Activated CD4-positive, CD25-positive, alpha-beta regulatory T cell (primary cell): ENCODE measurements around the gene COMTD1.
A peak's percentile ranks its signal among the peaks of the same experiment; 100 is the strongest.

Source experiments
- DNase-seq, 4 experiments: peaks; one replicate each; lab custom pipeline; 2025; lab: John Stamatoyannopoulos, UW

Gene COMTD1

DNA sequence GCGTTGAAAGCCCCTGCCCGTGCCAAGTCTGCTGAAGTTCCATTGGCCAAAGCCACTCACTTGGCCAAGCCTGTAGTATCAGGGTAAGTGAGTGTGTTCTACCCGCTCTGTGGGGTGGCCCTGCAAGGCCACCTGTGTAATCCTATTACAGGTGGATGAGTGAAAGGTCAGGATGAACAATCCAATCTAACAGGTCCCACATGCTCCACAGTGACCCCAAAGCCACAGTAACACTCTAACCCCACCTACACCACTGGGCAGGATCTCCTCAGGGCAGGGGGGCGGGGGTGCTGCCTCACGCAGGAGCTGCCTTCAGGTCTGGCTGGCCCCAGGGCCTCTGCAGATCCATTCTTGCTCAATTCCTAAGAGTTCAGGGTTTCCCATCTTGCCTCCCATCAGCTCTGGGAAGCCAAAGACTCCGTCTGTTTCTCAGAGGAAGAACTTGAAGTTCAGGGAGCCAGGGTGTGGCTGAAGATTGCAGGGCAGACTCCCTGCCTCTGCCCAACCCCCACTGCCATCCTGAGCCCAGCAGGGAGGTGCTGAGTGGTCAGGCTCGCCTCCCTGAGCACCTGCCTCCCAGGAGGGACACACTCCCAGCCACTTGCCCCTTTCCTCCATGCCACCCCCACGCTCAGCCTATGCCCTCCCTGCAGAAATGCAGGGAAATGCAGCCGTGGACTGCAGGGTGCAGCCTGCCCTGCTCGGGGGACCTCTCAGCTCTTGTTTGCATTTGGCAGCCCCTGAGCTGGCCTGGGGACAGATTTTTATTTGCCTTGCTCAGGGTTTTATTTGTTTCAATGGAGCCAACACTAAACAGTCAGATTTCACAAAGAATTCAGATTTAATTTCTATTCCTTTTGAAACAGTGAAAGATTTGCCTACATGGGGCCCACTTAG is 9.8 kb upstream of the COMTD1 start:
- DNase-seq: no peak

DNA sequence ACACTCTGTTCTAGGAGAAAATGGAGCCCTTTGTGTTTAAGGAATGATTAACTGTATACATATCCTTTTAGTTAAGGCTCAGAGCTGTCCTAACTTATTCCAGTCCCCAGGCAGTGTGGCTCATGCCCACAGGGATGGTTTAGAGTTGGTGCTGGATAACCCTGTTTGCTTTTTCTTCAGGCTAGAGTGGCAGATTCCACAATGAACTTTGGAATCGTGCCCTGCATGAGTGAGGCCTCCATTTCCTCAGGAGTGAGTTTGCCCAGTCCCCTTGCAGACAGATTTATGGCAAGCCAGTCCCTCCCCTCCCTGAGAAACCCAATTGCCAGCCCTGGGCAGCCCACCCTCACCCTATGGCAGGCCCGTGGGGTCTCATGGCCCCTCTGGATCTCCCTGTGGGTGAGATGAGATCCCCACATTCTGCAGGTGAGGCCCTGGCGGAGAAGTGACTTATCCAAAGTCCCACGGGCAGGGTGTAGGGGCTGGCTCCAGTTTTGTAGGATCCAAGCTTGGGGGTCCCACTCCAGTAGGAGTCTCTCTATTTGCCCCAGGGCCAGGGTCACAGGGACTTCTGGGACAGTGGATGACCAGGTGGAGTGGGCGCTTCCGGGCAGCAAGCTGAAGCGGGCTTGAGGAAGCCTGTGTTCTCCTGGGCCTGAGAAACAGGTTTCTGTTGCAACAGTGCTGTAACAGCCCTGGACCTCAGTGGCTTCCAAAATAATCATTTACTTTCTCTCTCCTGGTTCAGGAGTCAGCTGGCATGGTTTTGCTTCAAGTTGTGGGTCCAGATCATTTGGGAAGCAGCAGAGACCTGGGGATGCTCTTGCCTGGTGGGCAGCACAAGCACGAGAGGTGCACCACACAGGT is 9.0 kb upstream of the COMTD1 start:
- no peak for DNase-seq

DNA sequence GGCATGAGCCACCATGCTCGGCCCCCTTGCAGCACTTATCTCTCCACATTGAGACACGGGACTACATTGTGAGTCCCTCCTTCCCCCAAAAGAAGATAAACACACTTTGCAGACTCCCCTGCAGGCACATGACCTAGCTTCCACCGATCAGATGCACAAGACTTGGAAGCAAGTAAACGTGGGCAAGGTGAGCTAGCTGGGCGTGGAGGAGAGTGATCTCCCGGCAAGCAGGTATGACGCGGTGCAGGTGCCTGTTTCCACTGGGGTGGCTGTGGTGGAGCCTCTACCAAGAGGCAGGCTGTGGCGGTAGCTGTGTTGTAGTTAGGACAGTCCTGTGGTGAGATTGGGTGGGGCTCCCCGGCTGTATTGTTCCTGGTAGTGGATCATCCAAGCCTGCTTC is 7.7 kb upstream of the COMTD1 start:
- DNase-seq: no peak

DNA sequence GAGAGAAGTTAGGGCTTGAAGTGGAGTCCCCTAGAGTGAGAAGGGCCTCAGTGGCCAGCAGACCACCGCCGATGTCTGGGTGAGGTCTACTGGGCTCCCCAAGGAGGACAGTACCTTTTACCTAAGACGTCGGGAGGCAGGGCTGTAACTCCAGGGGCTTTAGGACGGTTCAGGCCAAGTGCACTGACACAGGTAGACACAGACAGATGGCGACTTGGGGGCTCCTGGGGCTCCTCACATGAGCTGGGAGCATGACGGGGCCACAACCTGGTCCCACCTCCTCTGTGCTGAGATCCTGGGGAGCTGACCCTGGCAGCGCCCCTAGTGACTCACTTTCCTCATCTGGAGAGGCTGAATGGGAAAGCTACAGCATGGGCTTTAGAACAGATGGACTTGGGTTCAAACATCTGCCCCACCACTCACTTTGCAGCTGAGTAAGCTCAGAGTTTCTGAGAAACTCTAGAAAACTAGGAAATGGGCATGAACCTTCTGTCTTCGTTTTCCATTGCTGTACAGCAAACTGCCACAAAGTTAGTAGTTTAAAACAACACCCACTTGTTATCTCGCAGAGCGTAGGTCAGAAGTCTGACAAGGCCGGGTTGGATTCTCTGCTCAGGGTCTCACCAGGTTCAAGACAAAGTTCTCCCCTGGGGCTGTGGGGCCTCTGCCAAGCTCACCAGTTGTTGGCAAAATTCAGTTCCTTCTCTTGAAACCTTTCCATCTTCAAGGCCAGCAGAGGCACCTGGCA is 4.7 kb upstream of the COMTD1 start:
- DNase-seq: no peak

DNA sequence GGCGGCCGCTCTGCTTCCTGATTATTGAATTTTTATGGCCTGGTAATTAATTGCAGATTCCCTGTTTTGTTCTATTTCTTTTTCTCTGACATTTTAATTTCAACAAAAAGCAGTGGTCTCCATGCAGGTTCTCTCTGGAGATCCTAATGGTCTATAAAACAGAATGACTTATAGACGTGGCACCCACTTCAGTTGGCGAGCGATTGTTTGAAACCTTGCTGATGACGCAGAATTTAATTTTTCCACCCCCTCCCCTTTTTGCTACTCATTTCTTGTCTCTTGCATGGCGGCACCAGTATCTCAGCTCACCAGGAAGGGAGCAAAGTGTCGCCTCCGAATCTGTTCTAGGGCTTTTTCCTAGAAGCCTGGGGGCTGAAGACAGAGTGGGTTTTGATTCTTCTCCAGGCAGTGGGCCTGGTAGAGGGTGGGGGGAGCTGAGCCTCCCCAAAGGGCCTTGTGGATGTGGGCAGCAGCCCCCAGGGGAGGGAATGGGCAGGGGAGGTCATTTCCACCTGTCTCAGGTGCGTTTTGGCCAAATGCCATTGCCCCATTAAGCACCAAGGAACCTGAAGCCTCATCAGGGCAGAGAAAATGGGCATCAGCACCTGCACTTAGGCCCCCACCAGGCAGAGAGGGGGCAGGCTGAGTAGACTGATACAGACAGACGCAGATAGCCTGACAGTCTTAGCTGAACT is 3.5 kb upstream of the COMTD1 start:
- no peak for DNase-seq

DNA sequence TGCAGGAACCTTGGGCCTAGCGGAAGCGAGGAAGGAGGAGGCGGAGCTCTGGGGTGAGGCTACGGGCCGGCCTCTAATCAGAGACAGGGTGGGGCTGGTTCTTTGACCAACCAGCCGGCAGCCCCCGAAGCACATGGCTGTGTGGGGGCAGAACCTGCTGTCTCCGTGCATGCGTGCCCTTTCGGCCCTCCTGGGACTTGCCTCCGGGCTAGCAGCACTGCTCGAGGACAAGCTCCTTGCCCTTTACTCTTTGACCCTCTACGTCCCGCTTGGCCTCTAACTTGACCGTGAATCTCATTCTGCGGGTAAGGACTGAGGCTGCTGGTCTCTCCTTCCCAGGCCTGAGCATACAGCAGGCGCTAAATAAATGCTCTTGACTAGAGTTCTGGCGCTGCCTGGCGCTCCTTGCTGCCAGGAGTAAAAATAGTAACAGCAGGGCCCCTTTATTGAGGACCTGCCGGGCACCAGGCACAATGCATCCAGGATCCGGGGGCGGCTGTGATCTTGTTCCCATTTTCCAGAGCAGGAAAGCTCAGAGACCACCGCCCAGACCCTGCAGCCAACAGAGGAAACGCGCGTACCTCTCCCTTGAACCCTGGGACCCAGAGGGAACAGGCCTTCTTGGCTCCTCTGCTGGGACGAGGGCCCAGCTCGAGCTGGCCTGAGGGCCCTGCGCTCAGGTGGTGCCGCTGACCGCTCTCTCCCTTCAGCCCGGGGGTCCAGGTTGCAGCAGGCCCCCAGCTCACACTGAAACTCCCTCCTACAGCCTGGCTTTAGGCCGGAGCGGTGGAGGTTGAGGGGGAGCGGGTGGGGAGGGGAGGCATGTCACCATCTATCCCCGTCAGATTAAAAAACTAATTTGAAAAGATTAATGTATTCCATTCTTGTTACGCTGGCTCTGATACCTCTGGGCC is 2.7 kb upstream of the COMTD1 start:
- no peak for DNase-seq

DNA sequence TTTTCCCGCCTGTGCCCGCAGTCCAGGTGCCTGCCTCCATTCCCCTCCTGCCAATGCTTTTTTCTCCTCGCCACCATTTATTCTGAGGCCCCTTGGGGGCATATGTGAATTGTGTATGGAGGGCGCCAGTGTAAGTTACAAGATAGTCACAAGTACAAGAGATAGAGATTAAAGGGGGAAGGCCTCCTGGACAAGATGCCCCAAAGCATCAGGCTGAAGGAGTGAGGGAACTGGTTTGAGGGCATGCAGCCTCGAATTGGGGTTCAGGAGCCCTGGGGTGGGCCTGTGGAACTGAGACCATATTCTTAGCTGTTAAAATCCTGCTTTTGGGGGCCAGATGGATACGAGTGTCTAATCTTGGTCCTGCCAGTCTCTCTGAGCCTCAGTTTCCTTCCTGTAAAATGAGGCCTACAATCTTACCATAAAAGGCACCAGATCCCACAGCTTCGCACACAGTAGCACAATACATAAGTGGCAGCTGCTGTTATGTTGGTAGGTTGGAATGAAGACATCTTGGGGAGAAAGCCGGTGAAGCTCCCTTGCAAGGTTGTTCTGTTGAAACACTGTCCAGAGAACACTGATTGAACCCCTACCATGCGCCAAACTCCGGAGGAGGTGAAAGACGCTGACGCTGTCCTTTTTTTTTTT is 545 bp upstream of the COMTD1 start:
- DNase-seq: no peak

DNA sequence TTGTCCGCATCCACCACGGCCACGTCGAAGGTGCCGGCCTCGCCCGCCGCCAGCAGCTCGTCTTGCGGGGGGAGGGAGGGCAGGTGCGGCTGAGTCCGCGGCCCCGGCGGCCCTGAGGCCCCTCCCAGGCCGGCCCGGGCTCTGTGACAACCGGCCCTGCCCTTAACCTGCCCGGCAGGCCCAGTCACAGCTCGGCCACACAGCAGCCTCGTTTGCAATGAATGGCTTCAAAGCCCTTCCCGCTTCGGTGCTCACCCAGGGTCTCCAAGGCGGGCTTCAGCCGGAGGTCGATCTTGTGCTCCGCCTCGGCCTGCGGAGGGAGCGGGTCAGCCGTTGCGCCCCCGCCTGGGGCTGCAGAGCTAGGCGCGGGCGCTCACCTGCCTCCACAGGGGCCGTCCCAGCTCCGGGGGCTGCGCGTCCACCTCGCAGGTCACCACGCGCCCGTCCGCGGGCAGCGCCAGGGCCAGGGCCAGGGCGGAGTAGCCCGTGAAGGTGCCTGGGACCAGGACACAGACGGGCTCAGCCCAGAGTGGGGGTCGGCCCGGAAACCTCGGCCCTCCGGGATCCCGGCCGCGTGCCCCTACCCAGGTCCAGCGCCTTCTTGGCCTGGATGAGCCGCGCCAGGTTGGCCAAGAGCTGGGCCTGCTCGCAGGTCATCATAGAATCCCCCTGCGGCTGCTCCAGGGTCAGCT is 928 bp downstream of the COMTD1 start:
- peak in 3 of 4 experiments; percentile 24 to 51 (median 42) for DNase-seq

DNA sequence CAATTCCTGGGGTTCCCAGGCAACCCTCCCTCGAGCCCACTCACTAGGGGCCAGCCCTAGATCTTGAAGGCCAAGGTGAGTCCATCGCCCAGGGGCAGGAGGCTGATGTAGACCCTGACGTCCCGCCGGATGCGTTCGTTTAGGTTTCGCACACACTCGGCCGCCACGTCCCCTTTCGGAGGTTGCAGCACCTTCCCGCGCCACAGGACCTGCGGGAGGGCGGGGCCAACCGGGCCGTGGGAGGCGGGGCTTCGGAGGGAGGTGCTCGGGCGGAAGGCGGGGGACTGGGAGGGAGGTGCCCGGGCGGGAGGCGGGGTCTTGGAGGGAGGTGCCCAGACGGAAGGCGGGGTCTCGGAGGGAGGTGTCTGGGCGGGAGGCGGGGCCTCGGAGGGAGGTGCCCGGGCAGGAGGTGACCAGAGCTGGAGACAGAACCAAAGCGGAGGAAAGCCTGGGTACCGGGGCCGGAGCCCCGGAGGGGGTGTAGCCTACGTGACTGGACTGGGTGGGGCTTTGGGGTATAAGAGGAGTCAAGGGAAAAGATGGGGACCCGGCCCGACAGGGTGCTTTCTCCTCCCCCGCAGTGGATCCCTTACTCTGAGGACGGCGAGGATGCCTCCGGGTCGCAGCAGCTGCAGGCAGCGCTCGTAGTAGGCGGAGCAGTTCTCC is 1.6 kb downstream of the COMTD1 start:
- DNase-seq: peak; percentile 97 to 98 (median 97)

DNA sequence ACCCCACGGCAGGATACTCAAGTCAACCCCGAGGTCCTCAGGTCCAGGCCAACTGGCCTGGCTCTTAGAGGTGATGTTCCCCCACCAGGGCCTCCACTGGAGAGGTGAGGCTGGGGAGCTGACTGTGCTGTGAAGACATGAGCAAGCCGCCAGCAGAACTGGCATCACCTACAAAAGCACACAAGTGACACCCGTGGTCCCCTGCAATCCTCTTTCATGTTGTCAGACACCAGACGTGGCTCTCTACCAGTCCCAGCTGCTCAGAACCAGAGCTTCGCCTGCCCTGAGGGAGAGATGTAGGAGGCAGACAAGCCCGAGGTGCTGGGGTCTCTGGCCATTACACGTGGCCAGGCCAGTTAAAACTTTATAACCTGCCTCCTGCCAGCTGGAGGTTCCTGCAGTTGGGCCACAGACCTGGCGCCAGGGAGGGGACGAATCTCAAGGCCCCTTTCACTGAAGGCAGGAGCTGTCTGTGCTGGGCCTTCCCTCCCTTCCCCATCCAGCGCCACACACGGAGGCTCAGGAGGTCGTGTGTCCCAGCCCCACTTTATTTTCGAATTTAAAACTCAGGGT is 2.2 kb downstream of the COMTD1 start:
- no peak for DNase-seq

DNA sequence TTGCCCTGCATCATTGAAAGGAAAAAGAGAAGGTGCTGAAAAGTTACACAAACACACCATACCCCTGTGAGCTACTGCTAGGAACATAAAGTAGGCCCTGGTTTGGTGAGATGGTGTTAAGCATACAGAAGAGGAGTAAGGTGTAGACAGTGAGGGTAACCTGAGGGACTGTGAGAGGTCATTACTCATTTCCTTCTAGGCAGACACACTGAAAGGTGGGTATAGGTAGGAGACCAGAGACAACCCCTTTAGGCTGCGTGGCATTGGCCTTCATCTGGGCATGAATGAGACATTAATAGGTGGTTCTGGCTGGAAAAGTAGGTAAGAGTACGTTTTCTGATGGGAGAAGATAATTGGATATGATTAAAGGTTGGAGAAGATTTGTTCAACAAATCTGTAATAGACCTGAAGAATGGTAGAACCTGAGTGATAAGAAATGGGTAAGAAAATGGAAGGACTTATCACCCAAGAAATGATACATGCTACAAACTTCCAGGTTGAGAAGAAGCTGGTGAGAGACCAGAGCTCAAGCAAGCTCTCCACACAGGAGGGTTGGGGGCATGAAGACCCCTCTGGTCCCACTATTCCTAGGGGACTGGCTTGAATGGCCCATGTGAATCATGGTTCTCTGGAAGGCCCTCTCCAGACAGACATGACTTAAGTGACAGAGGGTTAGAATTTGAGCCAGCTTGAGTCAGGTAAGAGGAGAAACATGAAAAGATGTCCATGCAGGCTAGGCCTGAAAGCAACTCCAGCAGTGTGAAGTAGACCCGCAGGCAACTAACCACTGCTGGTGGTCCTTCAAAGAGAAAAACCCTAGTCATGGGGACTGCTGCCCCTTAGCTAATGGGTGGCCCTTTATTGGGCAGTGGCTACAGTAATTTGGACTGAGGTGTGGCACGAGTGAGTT is 3.8 kb downstream of the COMTD1 start:
- no peak for DNase-seq

DNA sequence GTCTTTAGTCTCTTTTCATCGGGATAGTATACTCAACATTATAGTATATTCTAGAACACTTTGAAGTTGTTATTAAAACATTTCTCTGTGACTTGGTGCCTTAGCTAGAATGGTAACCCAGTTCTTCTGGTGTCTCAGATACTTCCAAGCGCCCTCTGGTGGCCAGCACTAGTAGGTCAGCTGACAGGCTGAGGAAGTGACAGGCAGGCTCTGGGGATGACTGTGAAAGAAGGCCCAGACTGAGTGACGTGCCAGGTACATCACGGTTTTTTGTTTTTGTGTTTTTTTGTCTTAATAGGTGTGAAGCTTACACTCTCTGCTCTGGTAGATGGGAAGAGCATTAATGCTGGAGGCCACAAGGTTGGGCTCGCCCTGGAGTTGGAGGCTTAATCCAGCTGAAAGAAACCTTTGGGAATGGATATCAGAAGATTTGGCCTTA is 5.1 kb downstream of the COMTD1 start:
- peak; percentile 79 to 95 (median 86) for DNase-seq

DNA sequence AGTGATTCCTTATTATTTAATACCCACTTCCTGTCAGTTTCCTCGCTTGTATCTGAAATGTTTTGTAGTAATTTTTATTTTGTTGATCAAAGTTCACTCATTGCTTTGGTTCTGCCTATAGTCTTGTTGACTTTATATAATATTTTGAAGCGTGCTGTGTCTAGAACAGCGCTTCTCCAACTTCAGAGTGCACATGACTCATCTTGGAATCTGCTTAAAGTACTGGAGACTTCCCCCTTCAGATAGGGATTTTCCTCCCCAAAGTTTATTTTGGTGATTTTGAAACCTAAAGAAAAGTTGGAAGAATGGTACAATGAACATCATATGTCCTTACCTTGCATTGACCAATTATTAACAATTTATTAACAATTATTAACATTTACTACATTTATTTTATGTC is 5.8 kb downstream of the COMTD1 start:
- no peak for DNase-seq

DNA sequence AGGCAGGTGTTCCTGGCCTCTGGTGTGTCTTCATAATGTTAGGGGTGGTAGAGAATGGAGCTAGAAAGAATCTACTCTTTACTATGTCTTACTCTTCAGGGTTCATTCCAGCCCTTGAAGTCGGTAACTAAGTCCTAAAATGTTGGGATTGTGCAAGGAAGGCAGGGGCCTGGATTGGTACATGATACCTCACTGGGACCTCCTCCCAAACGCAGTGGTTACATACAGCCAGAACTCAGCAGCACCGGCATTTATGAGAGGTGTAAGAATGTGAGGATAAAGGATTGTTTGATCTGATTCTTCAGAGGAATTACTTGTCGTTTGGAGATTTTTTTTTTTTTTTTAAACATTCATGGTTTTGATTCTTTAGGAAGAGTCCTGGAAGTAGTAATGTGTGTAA is 6.9 kb downstream of the COMTD1 start:
- no peak for DNase-seq

DNA sequence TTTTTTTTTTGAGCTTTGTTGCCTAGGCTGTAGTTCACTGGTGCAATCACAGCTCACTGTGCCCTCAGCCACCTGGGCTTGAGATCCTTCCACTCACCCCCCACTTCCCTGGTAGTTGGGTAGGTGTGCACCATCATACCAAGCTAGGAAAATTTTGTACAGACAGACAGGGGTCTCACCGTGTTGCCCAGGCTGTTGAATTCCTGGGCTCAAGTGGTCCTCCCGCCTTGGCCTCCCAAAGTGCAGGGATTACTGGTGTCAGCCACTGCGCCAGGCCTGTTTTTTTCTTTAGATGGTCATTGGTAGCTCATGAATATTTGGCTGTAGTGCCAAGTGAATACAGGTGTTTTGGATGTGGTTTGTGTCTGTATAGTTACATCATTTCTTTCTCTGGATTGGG is 7.5 kb downstream of the COMTD1 start:
- no peak for DNase-seq

DNA sequence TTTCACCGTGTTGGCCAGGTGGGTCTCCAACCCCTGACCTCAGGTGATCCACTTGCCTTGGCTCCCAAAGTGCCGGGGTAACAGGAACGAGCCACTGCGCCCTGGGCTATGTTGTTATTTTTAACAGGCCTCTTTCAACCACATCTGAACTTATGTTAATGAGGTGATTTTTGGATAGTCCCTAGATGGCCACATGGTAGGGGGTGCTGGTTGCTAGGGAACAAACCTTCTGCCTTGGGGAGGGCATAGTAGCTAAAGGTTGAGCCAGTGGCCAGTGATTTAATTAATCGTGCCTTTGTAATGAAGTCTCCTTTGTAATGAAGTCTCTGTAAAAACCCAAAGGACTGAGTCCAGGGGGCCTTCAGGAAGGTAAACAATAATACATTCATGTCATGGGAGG is 9.1 kb downstream of the COMTD1 start:
- DNase-seq: no peak

DNA sequence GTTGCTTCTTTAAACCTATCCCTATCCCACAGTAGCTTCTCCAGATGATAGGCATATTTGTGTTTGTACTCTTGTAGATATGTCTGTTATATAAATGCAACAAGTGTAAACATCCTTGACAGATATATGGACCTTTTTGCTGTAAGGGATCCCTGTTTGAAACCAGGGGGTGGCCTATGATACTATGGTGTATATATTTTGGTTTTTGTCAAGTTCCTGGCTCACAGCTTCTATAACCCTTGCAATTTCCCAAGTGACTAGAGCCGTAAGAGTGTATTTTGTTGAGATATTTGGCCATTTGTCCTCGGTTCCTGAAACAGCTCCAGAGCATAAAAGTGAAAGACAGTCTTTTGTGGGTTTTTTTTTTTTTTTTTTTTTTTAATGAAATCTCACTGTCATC is 9.7 kb downstream of the COMTD1 start:
- DNase-seq: no peak
